Nucleus accumbens (tissue), 56 donors: ENCODE results near the gene GARIN5B.

ENCODE experiments used
- DNase-seq, 56 donors: peaks; one replicate each; lab custom pipeline; 2025; lab: John Stamatoyannopoulos, UW

The GARIN5B gene

GRCh38 chr19:55352549-55353145 is 10.4 kb downstream of the GARIN5B start:
- no peak for DNase-seq

GRCh38 chr19:55352040-55352439 is 11.0 kb downstream of the GARIN5B start:
- no peak for DNase-seq

- no peak for DNase-seq
Measured at GRCh38 chr19:55350620-55351315, 12.3 kb downstream of the GARIN5B start.

GRCh38 chr19:55348317-55349034 is 14.6 kb downstream of the GARIN5B start:
- no peak for DNase-seq

- DNase-seq, result no peak
Measured at GRCh38 chr19:55347442-55348009, 15.5 kb downstream of the GARIN5B start.

GRCh38 chr19:55346725-55347441 is 16.2 kb downstream of the GARIN5B start:
- DNase-seq, result no peak

GRCh38 chr19:55345818-55346724 is 17.0 kb downstream of the GARIN5B start:
- peak in 1 of 56 donors; percentile 6 for DNase-seq

- DNase-seq, result no peak
Measured at GRCh38 chr19:55345101-55345817, 17.8 kb downstream of the GARIN5B start.

- DNase-seq, result peak in 45 of 56 donors; percentile 7 to 72 (median 34)
Measured at GRCh38 chr19:55344444-55344843, 18.6 kb downstream of the GARIN5B start.

GRCh38 chr19:55341595-55342531 is 21.2 kb downstream of the GARIN5B start:
- no peak for DNase-seq

GRCh38 chr19:55341171-55341588 is 21.9 kb downstream of the GARIN5B start:
- DNase-seq, result peak in 45 of 56 donors; percentile 8 to 73 (median 41)

GRCh38 chr19:55340784-55341147 is 22.3 kb downstream of the GARIN5B start:
- DNase-seq, result peak in 15 of 56 donors; percentile 4 to 40 (median 21)

- peak in 10 of 56 donors; percentile 18 to 67 (median 42) for DNase-seq
Measured at GRCh38 chr19:55339889-55340783, 22.9 kb downstream of the GARIN5B start.

GRCh38 chr19:55339105-55339888 is 23.8 kb downstream of the GARIN5B start, which contains the start of gene KMT5C:
TSS of gene KMT5C (plus strand) at chr19:55339876. CDS start at chr19:55341937, 2,061 bp downstream.
- DNase-seq, result peak; percentile 93 to 100 (median 100)

- DNase-seq, result no peak
Measured at GRCh38 chr19:55336101-55336500, 27.0 kb downstream of the GARIN5B start.

- DNase-seq, result no peak
Measured at GRCh38 chr19:55333870-55334269, 29.2 kb downstream of the GARIN5B start.
